HFF-Myc (cell line): ENCODE measurements around the gene GET3.
A peak's percentile ranks its signal among the peaks of the same experiment; 100 is the strongest.
"Not testable (repeated sequence)": the region's sequence is repeated elsewhere in the genome, so short reads cannot be mapped to it uniquely, and the experiment has no call there.

ENCODE experiments used
- DNase-seq: peaks from one replicate; pipeline ENCODE4 v3.0.0-alpha.2; 2011; ENCODE audit warnings: low read depth; ENCODE audit errors: extremely low read depth
- H3K4me3 ChIP-seq: replicated peaks from 2 replicates; pipeline ENCODE4 v1.5.1; 2011; ENCODE audit warnings: low read depth, mild to moderate bottlenecking, control low read depth, low read length
- TF ChIP-seq, protein P1 (sequence below): IDR thresholded peaks from 2 replicates; pipeline ENCODE4 v1.5.1; 2012; ENCODE audit warnings: mild to moderate bottlenecking, low read depth, low read length, control low read depth; ENCODE audit errors: missing control alignments

The GET3 gene

DNA sequence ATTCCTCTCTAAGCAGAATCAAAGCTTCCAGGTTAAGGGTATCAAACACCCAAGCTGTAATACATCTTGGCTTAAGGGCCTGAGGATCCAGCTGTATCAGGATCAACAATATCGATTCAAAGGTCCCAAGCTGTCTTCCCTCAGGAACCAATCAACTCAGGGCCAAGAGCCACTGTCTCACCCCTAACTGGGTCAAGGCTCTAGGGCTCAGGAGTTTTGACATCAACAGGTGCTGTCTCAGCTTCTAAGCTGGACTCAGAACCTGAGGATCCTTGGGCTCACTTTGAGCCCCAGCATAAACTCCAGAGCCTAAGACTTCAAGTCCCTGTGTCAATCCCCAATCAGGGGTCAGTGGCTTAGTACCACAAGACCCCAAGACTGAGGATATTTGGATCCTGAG, 41.8 kb upstream of the GET3 start:
- DNase-seq = no peak
- peak overlapping the region; percentile 84 for H3K4me3 ChIP-seq

DNA sequence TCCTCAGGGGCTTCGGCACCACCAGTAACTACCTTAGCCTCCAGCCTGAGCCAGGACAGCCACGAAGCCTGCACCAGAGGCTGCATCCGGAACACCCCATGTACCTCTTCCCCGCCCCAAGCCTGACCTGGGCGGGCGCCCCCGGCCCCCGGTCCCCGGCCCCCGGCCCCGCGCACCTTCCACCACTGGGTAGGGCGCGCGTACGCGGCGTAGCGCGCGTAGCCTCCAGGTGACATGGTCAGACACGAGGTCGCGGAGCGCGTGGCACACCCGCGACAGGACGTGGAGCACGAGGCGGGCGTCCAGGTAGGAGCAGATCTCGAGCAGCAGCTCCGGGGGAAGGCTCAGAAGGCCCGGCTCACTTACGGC, 41.3 kb upstream of the GET3 start:
- TF ChIP-seq, protein P1, sequence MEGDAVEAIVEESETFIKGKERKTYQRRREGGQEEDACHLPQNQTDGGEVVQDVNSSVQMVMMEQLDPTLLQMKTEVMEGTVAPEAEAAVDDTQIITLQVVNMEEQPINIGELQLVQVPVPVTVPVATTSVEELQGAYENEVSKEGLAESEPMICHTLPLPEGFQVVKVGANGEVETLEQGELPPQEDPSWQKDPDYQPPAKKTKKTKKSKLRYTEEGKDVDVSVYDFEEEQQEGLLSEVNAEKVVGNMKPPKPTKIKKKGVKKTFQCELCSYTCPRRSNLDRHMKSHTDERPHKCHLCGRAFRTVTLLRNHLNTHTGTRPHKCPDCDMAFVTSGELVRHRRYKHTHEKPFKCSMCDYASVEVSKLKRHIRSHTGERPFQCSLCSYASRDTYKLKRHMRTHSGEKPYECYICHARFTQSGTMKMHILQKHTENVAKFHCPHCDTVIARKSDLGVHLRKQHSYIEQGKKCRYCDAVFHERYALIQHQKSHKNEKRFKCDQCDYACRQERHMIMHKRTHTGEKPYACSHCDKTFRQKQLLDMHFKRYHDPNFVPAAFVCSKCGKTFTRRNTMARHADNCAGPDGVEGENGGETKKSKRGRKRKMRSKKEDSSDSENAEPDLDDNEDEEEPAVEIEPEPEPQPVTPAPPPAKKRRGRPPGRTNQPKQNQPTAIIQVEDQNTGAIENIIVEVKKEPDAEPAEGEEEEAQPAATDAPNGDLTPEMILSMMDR = no peak
- H3K4me3 ChIP-seq = peak overlapping the region; percentile 84
- DNase-seq = no peak

More for the DNA sequence above, 41.8 kb upstream of the GET3 start:
- TF ChIP-seq, protein P1 = no peak

DNA sequence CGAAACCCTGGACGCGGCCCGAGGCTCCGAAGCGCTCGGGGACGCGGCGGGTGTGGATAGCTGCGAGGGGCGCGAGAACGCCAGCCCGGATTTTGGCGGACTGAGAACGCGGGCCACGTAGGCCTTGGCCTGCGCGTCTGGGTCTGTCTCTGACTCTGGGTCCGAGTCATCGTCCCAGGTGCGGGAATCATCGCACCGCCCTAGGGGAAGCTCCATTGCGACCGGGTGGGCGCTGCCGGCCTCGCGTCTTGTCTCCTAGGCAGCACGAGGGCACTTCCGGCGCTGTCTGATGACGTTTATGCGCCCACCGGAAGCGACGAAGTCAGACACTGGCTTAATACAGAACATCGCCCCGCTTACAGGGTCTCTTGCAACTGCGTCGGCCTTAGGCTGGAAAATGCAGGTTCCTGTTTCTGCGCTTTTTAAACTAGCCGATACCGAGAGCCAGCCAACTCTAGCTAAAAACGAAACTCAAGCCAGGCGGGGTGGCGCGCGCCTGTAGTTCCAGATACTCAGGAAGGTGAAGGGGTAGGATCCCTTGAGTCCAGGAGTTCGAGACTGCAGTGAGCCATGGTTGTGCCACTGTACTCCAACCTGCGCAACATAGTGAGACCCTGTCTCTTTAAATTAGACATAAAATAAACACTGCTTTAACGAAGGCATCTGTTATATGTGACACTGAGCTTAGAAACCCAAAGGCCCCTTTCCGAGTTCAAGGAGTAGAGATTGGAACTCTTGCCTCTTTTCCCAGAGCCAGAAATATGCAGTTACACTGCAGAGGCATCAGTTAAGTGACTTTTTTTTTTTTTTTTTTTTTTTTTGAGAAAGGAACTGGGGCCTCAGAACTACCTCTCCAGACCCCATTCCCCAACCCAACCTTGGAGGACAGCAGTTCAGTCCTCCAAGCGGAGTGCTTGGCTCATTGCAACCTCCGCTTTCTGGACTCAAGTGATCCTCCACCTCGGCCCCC, 40.6 kb upstream of the GET3 start, which contains the start of gene FBXW9:
Gene FBXW9 (minus strand): TSS at position 266 of the 970 bp plus-strand sequence. CDS start 50 bp downstream, at position 216.
- TF ChIP-seq, protein P1 = no peak
- DNase-seq = peak; percentile 87
- H3K4me3 ChIP-seq = peak within 1 kb of the TSS; percentile 84

DNA sequence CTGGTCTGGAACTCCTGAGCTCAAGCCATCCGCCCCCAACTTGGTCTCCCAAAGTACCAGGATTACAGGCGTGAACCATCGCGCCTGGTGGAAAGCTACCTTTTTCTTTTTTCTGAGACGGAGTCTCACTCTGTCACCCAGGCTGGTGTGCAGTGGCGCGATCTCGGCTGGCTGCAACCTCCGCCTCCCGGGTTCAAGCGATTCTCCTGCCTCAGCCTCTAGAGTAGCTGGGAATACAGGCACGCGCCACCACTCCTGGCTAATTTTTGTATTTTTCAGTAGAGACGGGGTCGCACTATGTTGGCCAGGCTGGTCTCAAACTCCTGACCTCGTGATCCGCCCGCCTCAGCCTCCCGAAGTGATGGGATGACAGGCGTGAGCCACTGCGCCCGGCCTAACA, 39.9 kb upstream of the GET3 start:
- not testable (repeated sequence) for DNase-seq
- H3K4me3 ChIP-seq = peak overlapping the region; percentile 84

DNA sequence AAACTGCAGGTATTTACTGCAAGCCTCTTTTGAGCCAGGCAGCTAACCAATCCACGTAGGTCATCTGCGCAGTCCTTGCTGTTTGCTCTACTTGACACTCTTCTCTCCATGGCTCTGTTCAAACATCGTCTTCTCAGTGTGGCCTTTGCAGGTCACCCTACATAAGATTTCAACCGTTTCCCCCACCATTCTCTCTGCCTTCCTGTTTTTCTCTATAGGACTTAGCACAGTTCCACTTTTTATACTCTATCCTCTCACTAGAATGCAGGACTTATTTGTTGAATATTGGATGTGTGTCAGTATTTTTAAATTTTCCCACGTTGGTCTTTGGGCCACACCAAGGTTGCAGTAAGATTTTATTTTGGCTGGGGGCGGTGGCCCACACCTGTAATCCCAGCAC, 39.2 kb upstream of the GET3 start:
- DNase-seq = no peak
- TF ChIP-seq, protein P1 = no peak
- H3K4me3 ChIP-seq = no peak overlapping the region

DNA sequence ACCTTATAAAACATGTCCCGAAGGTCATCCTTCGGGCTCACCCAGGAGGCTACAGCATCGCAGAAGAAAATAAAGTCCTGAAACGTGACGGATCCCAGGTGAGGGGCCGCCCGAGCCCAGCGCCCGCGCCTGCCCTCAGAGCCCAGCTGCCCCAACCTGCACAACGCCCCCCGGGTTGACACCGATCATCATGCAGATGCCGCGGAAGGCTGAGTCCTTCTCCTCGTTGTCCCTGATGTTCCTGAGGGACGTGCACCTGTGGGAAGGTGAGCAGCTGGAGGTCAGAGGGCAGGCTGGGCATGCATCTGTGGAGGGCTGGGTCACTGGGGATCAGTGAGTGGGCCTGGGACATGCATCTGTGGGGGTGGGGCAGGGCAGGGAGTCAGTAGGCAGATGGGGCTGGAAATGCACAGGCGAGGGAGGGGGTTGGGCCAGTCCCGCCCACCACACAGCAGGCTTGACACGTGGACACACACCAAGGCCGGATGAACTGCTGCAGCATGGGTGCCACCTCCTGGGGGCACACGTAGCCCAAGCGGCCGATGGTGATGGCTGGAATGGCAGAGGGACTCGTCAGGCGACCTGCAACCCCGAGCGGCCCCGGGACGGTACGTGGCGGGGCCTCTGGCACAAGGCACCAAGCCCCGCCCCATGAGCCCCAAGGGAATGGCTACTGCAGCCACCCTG, 35.6 kb upstream of the GET3 start:
- DNase-seq = no peak
- TF ChIP-seq, protein P1 = no peak

DNA sequence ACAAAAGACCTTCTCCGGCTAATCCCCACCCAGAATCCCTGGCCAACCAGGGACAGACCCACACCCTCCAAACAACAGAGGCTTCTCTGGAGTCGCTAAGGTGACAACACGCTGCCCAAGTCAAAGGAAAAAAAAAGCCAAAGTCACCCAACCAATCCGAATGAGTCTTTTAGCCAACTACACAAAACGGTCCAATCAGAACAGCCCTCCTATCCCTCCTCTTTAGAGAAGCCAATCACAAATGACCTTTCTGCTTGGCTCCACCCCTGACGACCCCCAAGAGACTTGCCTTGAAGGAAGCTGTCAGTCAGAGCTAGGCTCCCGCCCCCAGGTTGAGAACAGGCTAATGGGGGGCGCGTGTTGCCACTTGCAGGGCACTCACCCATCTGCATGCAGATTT, 34.3 kb upstream of the GET3 start:
- DNase-seq = no peak
- H3K4me3 ChIP-seq = no peak overlapping the region
- TF ChIP-seq, protein P1 = no peak

More for the DNA sequence above, 35.6 kb upstream of the GET3 start:
- H3K4me3 ChIP-seq = no peak overlapping the region
